AG09309 (cell line): Measurements from ENCODE around the gene IL1RN.

ENCODE experiments used
- DNase-seq: peaks from one replicate; pipeline ENCODE4 v3.0.0-alpha.2; 2010; ENCODE audit warnings: low read depth
- H3K4me3 ChIP-seq: 2 replicates; pipeline ENCODE4 v1.5.1; 2011; ENCODE audit warnings: mild to moderate bottlenecking, low read depth, low read length, moderate library complexity; ENCODE audit not compliant: control insufficient read depth
- CTCF ChIP-seq: IDR thresholded peaks from 2 replicates; pipeline ENCODE4 v1.5.1; 2011; ENCODE audit warnings: mild to moderate bottlenecking, low read depth, low read length, inconsistent platforms; ENCODE audit not compliant: insufficient read depth, control insufficient read depth; ENCODE audit errors: missing control alignments

The IL1RN gene

GRCh38 chr2:113167115-113167932 is 39.9 kb downstream of the IL1RN start:
- no peak overlapping the region for H3K4me3 ChIP-seq
- no peak for TF ChIP-seq CTCF
- no peak for DNase-seq

- DNase-seq = no peak
- no peak for TF ChIP-seq CTCF
- no peak overlapping the region for H3K4me3 ChIP-seq
Measured at GRCh38 chr2:113167962-113168340, 40.6 kb downstream of the IL1RN start.

- no peak overlapping the region for H3K4me3 ChIP-seq
Measured at GRCh38 chr2:113169002-113169530, 41.7 kb downstream of the IL1RN start.

GRCh38 chr2:113169586-113169985 is 42.2 kb downstream of the IL1RN start:
- no peak for DNase-seq
- TF ChIP-seq CTCF = no peak
- no peak overlapping the region for H3K4me3 ChIP-seq

More at GRCh38 chr2:113169002-113169530, 41.7 kb downstream of the IL1RN start:
- TF ChIP-seq CTCF = no peak
- DNase-seq = no peak

GRCh38 chr2:113171334-113172075 is 44.1 kb downstream of the IL1RN start:
- TF ChIP-seq CTCF = no peak
- no peak overlapping the region for H3K4me3 ChIP-seq
- DNase-seq = no peak

- DNase-seq = no peak
- TF ChIP-seq CTCF = no peak
- no peak overlapping the region for H3K4me3 ChIP-seq
Measured at GRCh38 chr2:113172721-113173541, 45.5 kb downstream of the IL1RN start.
